SK-MEL-5 (cell line): Measurements from ENCODE around the gene SLC25A46. TPM values are rescaled to one million over a fixed set of nuclear protein-coding genes. Genes with fewer than 3 reads are reported as not detected.

Experiments used
- total RNA-seq: library from RNA; depleted of rRNA; stranded (reverse); fragments of >200 nt; shearing (Covaris generic); gene quantifications from 2 replicates; pipeline ENCODE4 v1.2.3, GENCODE V29; 2014; rRNA removed

The SLC25A46 gene
- total RNA-seq, 1 experiment from 2014 or later: 85.8 TPM

Other genes starting within 250 kb of the SLC25A46 start
- gene TMEM232, start 12.3 kb upstream of the SLC25A46 start, total RNA-seq: 0.74 and 2.0 TPM in 2 replicates